ES-I3 (cell line): ENCODE data around the gene FAM53A.

Experiments used
- H3K36me3 ChIP-seq: 2 replicates; pipeline ENCODE4 v1.6.1; 2013; ENCODE audit warnings: mild to moderate bottlenecking, low read length, control low read depth, moderate library complexity; ENCODE audit not compliant: insufficient read depth
- H3K4me1 ChIP-seq: 2 replicates; pipeline ENCODE4 v1.6.1; 2013; ENCODE audit warnings: mild to moderate bottlenecking, control low read depth, low read length; ENCODE audit not compliant: insufficient read depth
- H3K9ac ChIP-seq: 2 replicates; pipeline ENCODE4 v1.6.1; 2013; ENCODE audit warnings: low read depth, mild to moderate bottlenecking, low read length, moderate library complexity
- H3K9me3 ChIP-seq: 2 replicates; pipeline ENCODE4 v1.6.1; 2013; ENCODE audit warnings: mild to moderate bottlenecking, low read length, moderate library complexity; ENCODE audit not compliant: control insufficient read depth, insufficient read depth

The FAM53A gene

GRCh38 chr4:1593458-1593857 lies 90.7 kb downstream of the FAM53A start:
- H3K9me3 ChIP-seq: no peaks in the 10 kb centered on the region; the same call in 1 of the 2 replicates
- no peaks in the 10 kb centered on the region for H3K4me1 ChIP-seq
- no peak overlapping the region for H3K9ac ChIP-seq
- H3K36me3 ChIP-seq: no peaks in the 10 kb centered on the region

DNA sequence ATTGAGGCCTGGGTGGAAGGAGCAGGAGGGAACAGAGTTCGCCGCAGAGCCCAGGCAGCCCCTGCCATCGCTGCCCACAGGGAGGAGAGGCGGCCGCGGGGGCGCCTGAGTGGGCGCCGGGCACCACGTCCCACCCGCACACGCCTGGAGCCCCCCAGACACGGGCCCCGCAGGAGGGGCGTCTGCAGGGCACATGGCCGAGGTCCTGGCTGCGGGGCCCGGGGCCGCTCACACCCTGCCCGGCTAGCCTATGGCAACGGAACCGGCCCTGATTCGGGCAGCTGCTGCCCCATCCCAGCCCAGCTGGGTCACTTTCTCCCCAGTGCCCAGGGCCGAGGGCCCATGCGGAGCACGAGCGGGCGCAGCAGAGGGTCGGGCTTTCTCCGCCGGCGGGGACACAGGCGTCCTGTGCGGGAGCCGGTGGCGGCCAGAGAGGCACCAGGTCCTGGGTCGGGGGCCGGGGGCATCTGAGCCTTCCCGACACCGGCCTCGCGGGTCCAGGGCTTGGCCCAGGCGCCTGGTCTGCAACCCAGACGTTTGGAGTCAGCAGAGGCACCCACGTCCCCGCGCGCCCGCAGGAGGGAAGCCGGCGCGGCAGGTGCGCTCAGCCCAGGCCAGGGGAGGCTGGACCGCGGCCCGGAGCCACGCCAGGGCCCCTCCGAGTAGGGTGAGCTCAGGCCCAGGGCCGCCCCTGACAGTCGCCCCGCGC lies 91.2 kb downstream of the FAM53A start:
- H3K9ac ChIP-seq: no peak overlapping the region
- H3K4me1 ChIP-seq: no peaks in the 10 kb centered on the region
- H3K9me3 ChIP-seq: no peaks in the 10 kb centered on the region; the same call in 1 of the 2 replicates
- H3K36me3 ChIP-seq: no peaks in the 10 kb centered on the region

GRCh38 chr4:1592068-1592708 lies 91.9 kb downstream of the FAM53A start:
- H3K36me3 ChIP-seq: no peaks in the 10 kb centered on the region
- no peak overlapping the region for H3K9ac ChIP-seq
- H3K9me3 ChIP-seq: no peaks in the 10 kb centered on the region; the same call in 1 of the 2 replicates
- H3K4me1 ChIP-seq: no peaks in the 10 kb centered on the region

- no peak overlapping the region for H3K9ac ChIP-seq
- no peaks in the 10 kb centered on the region; the same call in 1 of the 2 replicates for H3K9me3 ChIP-seq
- no peaks in the 10 kb centered on the region for H3K4me1 ChIP-seq
- H3K36me3 ChIP-seq: no peaks in the 10 kb centered on the region
Observed at GRCh38 chr4:1591107-1591506, 93.0 kb downstream of the FAM53A start.

DNA sequence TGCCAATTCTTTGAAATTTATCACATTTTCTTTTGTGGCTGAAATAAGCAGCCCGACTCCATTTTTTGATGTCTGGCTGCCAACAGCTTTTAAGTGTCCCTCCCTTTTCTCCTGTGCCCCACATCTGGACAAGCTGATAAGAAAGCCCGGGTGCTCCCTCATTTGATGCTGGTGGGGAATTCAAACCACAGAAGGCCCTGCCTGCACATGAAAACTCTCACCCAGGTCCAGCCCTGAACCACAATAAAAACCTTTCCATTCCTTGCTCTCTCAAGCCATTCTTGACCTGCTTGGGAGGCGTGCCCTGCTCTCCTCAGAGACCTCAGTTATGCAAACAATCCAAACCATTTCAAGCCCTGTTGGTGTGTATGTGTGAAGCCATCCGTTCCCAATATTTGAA lies 93.9 kb downstream of the FAM53A start:
- no peaks in the 10 kb centered on the region; the same call in 1 of the 2 replicates for H3K9me3 ChIP-seq
- no peaks in the 10 kb centered on the region for H3K36me3 ChIP-seq
- H3K4me1 ChIP-seq: no peaks in the 10 kb centered on the region
- no peak overlapping the region for H3K9ac ChIP-seq
